GM23338 (cell line): ENCODE measurements around the gene DBF4B. TPM values are rescaled to one million over a fixed set of nuclear protein-coding genes. Genes with fewer than 3 reads are reported as not detected.
A peak's percentile ranks its signal among the peaks of the same experiment; 100 is the strongest.

Experiments used
- ATAC-seq: fragments of 200-7000 bp; cut with Tn5 transposase; 3 replicates; pipeline ENCODE4 v1.9.1; 2020
- DNase-seq: peaks from one replicate; pipeline ENCODE4 v3.0.0-alpha.2; 2015; ENCODE audit warnings: low spot score
- H2AFZ ChIP-seq: fragments of 200-600 bp; sonication (generic); 2 replicates; pipeline ENCODE4 v1.8.0; 2016; ENCODE audit warnings: antibody characterized with exemption, mild to moderate bottlenecking, moderate library complexity
- H3F3A ChIP-seq: fragments of 200-600 bp; sonication (generic); replicated peaks from 2 replicates; pipeline ENCODE4 v1.8.0; 2017; ENCODE audit warnings: antibody characterized with exemption, mixed run types, low read depth
- H3K27ac ChIP-seq: fragments of 200-600 bp; sonication (generic); 2 replicates; pipeline ENCODE4 v1.6.1; 2016; ENCODE audit warnings: low read depth
- H3K27me3 ChIP-seq: fragments of 200-600 bp; sonication (generic); 2 replicates; pipeline ENCODE4 v1.8.0; 2016; ENCODE audit warnings: mild to moderate bottlenecking, mixed run types, moderate library complexity; ENCODE audit not compliant: insufficient read depth
- H3K36me3 ChIP-seq: fragments of 200-600 bp; sonication (generic); 2 replicates; pipeline ENCODE4 v1.8.0; 2016; ENCODE audit warnings: mild to moderate bottlenecking; ENCODE audit not compliant: insufficient read depth
- H3K4me1 ChIP-seq: fragments of 200-600 bp; sonication (generic); 2 replicates; pipeline ENCODE4 v1.8.0; 2016; ENCODE audit warnings: mild to moderate bottlenecking, moderate library complexity; ENCODE audit not compliant: insufficient read depth
- H3K4me2 ChIP-seq: fragments of 200-600 bp; sonication (generic); 2 replicates; pipeline ENCODE4 v1.7.1; 2017; ENCODE audit warnings: mixed run types
- H3K4me3 ChIP-seq: fragments of 200-600 bp; sonication (generic); 2 replicates; pipeline ENCODE4 v1.6.1; 2016; ENCODE audit warnings: mixed run types
- H3K79me2 ChIP-seq: fragments of 200-600 bp; sonication (generic); replicated peaks from 2 replicates; pipeline ENCODE4 v1.8.0; 2017; ENCODE audit warnings: mild to moderate bottlenecking; ENCODE audit not compliant: insufficient read depth
- H3K9me2 ChIP-seq: fragments of 200-600 bp; sonication (generic); 2 replicates; pipeline ENCODE4 v1.8.0; 2017; ENCODE audit not compliant: insufficient read depth
- H4K20me1 ChIP-seq: fragments of 200-600 bp; sonication (generic); replicated peaks from 2 replicates; pipeline ENCODE4 v1.8.0; 2017; ENCODE audit warnings: mild to moderate bottlenecking; ENCODE audit not compliant: insufficient read depth
- H3K27ac Mint-ChIP-seq: 2 replicates; pipeline ENCODE4 v1.8.0; 2020; ENCODE audit warnings: inconsistent platforms, mild to moderate bottlenecking, moderate library complexity, mixed read lengths
- H3K27me3 Mint-ChIP-seq: 3 replicates; pipeline ENCODE4 v1.8.0; 2022; ENCODE audit warnings: low read depth, mild to moderate bottlenecking, moderate library complexity, mixed read lengths, inconsistent platforms; ENCODE audit not compliant: insufficient read depth, poor library complexity
- H3K36me3 Mint-ChIP-seq: 3 replicates; pipeline ENCODE4 v1.8.0; 2021; ENCODE audit warnings: low read depth, mild to moderate bottlenecking, inconsistent platforms, moderate library complexity, mixed read lengths
- H3K4me1 Mint-ChIP-seq: 3 replicates; pipeline ENCODE4 v1.8.0; 2020; ENCODE audit warnings: mild to moderate bottlenecking, inconsistent platforms, mixed read lengths
- H3K4me3 Mint-ChIP-seq: 3 replicates; pipeline ENCODE4 v1.8.0; 2021; ENCODE audit warnings: moderate library complexity, mild to moderate bottlenecking, inconsistent platforms, mixed read lengths
- H3K9me3 Mint-ChIP-seq: 3 replicates; pipeline ENCODE4 v1.8.0; 2020; ENCODE audit warnings: moderate library complexity, mild to moderate bottlenecking, inconsistent platforms, mixed read lengths
- CREB1 ChIP-seq: fragments of 250-450 bp; sonication (Bioruptor Pico); IDR thresholded peaks from 2 replicates; pipeline ENCODE4 v1.5.0; 2020; ENCODE audit warnings: low read depth, mild to moderate bottlenecking, moderate library complexity
- EZH2phosphoT487 ChIP-seq: fragments of 200-600 bp; sonication (generic); IDR thresholded peaks from one replicate; pipeline ENCODE4 v1.8.1; 2018; ENCODE audit warnings: antibody characterized with exemption; ENCODE audit not compliant: unreplicated experiment
- POLR2AphosphoS5 ChIP-seq: IDR thresholded peaks from 2 replicates; pipeline ENCODE4 v1.6.1; 2016; ENCODE audit warnings: antibody characterized with exemption, low read depth
- REST ChIP-seq: IDR thresholded peaks from one replicate; pipeline ENCODE4 v1.6.1; 2018; ENCODE audit warnings: antibody characterized with exemption; ENCODE audit not compliant: unreplicated experiment
- STAT1 ChIP-seq: IDR thresholded peaks from one replicate; pipeline ENCODE4 v1.6.1; 2016; ENCODE audit warnings: antibody characterized with exemption; ENCODE audit not compliant: unreplicated experiment
- ZNF114 ChIP-seq: fragments of 250-450 bp; sonication (Bioruptor Pico); IDR thresholded peaks from 2 replicates; pipeline ENCODE4 v1.5.0; 2020; ENCODE audit warnings: mild to moderate bottlenecking, moderate library complexity
- polyA plus RNA-seq: library from polyadenylated mRNA; unstranded; fragments of >200 nt; fragmentation: Nextera tagmentation; extraction: Ambion mirVana; gene quantifications from 2 replicates; pipeline ENCODE4 v1.2.1, GENCODE V29; 2016
- total RNA-seq: library from RNA; depleted of rRNA; stranded (reverse); fragments of >200 nt; shearing (Covaris generic); gene quantifications from 2 replicates; pipeline ENCODE4 v1.2.3, GENCODE V29; 2014
- TF ChIP-seq, protein P1 (sequence below), 2 experiments: fragments of 200-600 bp in 1 of 2; sonication (generic) in 1 of 2; conservative IDR thresholded peaks; 2 replicates each; pipeline versions ENCODE4 v1.5.1 to v1.6.1; 2016 to 2017; ENCODE audit warnings: antibody characterized with exemption in 2 of 2, low read depth in 2 of 2, mild to moderate bottlenecking in 2 of 2, moderate library complexity in 1 of 2
- TF ChIP-seq, protein P2 (sequence below): fragments of 250-450 bp; sonication (Bioruptor Pico); IDR thresholded peaks from 2 replicates; pipeline ENCODE4 v1.5.0; 2020; ENCODE audit warnings: mild to moderate bottlenecking, moderate library complexity

Gene DBF4B
- total and polyA plus RNA-seq, 2 experiments from 2014 or later: 9.9 to 16.4 TPM

- TF ChIP-seq, protein P1, sequence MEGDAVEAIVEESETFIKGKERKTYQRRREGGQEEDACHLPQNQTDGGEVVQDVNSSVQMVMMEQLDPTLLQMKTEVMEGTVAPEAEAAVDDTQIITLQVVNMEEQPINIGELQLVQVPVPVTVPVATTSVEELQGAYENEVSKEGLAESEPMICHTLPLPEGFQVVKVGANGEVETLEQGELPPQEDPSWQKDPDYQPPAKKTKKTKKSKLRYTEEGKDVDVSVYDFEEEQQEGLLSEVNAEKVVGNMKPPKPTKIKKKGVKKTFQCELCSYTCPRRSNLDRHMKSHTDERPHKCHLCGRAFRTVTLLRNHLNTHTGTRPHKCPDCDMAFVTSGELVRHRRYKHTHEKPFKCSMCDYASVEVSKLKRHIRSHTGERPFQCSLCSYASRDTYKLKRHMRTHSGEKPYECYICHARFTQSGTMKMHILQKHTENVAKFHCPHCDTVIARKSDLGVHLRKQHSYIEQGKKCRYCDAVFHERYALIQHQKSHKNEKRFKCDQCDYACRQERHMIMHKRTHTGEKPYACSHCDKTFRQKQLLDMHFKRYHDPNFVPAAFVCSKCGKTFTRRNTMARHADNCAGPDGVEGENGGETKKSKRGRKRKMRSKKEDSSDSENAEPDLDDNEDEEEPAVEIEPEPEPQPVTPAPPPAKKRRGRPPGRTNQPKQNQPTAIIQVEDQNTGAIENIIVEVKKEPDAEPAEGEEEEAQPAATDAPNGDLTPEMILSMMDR (conservative IDR thresholded peaks at IDR 0.05; ENCODE audit: low read depth in 2 of 2): no peak
- TF ChIP-seq CREB1 (CRISPR knock-in tag) (no peak), REST (no peak), POLR2AphosphoS5 (no peak)
Observed at GRCh38 chr17:44736551-44737240, 28.2 kb downstream of the DBF4B start (continued).

DNA sequence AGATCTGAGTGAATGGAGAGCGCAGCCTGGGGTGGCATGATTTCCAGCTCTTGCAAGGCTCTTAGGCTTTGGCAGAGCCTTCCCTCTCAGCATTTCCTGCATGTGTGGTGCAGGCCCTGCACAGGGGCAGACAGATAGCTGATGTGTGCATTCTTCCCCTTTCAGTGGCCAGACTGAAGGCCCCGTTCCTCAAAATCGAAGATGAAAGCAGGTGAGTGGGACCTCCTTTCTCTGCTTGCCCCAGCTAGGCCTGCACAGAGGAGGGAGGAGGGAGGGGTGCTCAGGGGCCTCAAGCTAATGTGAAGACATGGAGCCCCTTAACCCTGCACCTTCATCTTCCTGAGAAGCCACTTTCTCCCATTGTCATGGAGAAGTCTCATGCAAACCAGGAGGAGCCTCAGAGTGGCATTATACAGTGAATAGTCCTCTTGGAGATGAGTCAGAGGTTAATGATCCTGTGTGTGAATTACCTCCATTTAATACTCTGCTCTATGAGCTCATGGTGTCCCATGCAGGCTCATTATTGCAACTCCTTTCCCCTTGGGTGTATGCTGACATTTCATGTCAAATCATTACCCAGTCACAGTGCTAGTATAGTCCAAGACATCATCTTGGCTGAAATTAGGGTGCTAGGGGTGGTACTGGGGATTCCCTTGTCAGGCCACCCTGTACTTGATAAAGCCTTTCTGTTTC, 29.9 kb downstream of the DBF4B start:
- H3K9me3 Mint-ChIP-seq: no peaks in the 10 kb centered on the region; the same call in 2 of the 3 replicates
- Histone ChIP-seq H3K36me3 (no peaks in the 10 kb centered on the region; the same call in 1 of the 2 replicates), H3K9me2 (no peaks in the 10 kb centered on the region), H3F3A (0 out of 2 replicates have a peak, but pooled peaks cover 9% of the 10 kb centered on the region), H4K20me1 (no peaks in the 10 kb centered on the region; the same call in 1 of the 2 replicates), H2AFZ (no peak overlapping the region), H3K79me2 (no peaks in the 10 kb centered on the region), H3K4me2 (no peak overlapping the region), H3K27ac (peak overlapping the region; percentile 59; the same call in 1 of the 2 replicates), H3K27me3 (no peaks in the 10 kb centered on the region), H3K4me3 (no peak overlapping the region), H3K4me1 (peaks cover 12% of the 10 kb centered on the region; the same call in 1 of the 2 replicates)
- peaks cover 63% of the 10 kb centered on the region for H3K36me3 Mint-ChIP-seq
- H3K27ac Mint-ChIP-seq: no peak overlapping the region
- DNase-seq (no peak), ATAC-seq (peak; percentile 46)
- H3K27me3 Mint-ChIP-seq: peaks cover 10% of the 10 kb centered on the region
- no peak overlapping the region for H3K4me3 Mint-ChIP-seq
- peaks cover 21% of the 10 kb centered on the region for H3K4me1 Mint-ChIP-seq
- TF ChIP-seq EZH2phosphoT487: no peak
- TF ChIP-seq ZNF114 (CRISPR knock-in tag): no peak
- no peak for TF ChIP-seq STAT1
- TF ChIP-seq, protein P2, sequence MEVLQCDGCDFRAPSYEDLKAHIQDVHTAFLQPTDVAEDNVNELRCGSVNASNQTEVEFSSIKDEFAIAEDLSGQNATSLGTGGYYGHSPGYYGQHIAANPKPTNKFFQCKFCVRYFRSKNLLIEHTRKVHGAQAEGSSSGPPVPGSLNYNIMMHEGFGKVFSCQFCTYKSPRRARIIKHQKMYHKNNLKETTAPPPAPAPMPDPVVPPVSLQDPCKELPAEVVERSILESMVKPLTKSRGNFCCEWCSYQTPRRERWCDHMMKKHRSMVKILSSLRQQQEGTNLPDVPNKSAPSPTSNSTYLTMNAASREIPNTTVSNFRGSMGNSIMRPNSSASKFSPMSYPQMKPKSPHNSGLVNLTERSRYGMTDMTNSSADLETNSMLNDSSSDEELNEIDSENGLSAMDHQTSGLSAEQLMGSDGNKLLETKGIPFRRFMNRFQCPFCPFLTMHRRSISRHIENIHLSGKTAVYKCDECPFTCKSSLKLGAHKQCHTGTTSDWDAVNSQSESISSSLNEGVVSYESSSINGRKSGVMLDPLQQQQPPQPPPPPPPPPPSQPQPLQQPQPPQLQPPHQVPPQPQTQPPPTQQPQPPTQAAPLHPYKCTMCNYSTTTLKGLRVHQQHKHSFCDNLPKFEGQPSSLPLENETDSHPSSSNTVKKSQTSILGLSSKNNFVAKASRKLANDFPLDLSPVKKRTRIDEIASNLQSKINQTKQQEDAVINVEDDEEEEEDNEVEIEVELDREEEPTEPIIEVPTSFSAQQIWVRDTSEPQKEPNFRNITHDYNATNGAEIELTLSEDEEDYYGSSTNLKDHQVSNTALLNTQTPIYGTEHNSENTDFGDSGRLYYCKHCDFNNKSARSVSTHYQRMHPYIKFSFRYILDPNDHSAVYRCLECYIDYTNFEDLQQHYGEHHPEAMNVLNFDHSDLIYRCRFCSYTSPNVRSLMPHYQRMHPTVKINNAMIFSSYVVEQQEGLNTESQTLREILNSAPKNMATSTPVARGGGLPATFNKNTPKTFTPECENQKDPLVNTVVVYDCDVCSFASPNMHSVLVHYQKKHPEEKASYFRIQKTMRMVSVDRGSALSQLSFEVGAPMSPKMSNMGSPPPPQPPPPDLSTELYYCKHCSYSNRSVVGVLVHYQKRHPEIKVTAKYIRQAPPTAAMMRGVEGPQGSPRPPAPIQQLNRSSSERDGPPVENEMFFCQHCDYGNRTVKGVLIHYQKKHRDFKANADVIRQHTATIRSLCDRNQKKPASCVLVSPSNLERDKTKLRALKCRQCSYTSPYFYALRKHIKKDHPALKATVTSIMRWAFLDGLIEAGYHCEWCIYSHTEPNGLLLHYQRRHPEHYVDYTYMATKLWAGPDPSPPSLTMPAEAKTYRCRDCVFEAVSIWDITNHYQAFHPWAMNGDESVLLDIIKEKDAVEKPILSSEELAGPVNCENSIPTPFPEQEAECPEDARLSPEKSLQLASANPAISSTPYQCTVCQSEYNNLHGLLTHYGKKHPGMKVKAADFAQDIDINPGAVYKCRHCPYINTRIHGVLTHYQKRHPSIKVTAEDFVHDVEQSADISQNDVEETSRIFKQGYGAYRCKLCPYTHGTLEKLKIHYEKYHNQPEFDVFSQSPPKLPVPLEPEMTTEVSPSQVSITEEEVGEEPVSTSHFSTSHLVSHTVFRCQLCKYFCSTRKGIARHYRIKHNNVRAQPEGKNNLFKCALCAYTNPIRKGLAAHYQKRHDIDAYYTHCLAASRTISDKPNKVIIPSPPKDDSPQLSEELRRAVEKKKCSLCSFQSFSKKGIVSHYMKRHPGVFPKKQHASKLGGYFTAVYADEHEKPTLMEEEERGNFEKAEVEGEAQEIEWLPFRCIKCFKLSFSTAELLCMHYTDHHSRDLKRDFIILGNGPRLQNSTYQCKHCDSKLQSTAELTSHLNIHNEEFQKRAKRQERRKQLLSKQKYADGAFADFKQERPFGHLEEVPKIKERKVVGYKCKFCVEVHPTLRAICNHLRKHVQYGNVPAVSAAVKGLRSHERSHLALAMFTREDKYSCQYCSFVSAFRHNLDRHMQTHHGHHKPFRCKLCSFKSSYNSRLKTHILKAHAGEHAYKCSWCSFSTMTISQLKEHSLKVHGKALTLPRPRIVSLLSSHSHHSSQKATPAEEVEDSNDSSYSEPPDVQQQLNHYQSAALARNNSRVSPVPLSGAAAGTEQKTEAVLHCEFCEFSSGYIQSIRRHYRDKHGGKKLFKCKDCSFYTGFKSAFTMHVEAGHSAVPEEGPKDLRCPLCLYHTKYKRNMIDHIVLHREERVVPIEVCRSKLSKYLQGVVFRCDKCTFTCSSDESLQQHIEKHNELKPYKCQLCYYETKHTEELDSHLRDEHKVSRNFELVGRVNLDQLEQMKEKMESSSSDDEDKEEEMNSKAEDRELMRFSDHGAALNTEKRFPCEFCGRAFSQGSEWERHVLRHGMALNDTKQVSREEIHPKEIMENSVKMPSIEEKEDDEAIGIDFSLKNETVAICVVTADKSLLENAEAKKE: no peak
- TF ChIP-seq, protein P1 (conservative IDR thresholded peaks at IDR 0.05; ENCODE audit: low read depth in 2 of 2): no peak
